Psoas muscle (tissue), 8 donors: ENCODE data around the gene UGT1A10. TPM values are rescaled to one million over a fixed set of nuclear protein-coding genes. Genes with fewer than 3 reads are reported as not detected.

Experiments used
- ATAC-seq, 4 donors: fragments of 200-7000 bp; cut with Tn5 transposase; one replicate each; pipeline ENCODE4 v1.9.1; 2020; ENCODE audit warnings: moderate library complexity in 3 of 4, mild to moderate bottlenecking in 2 of 4
- DNase-seq, 2 donors: peaks; one replicate each; pipeline ENCODE4 v3.0.0-alpha.2; 2020
- H3K27ac ChIP-seq: fragments of 200-600 bp; one replicate; pipeline ENCODE4 v1.8.0; 2022
- H3K27me3 ChIP-seq, 3 donors: fragments of 200-600 bp in 1 of 3; one replicate each; pipeline versions ENCODE4 v1.6.1 to v1.8.0; 2013 to 2022; ENCODE audit warnings: low read length in 2 of 3, mild to moderate bottlenecking in 2 of 3, moderate library complexity in 1 of 3; ENCODE audit not compliant: insufficient read depth in 3 of 3
- H3K36me3 ChIP-seq, 2 donors: fragments of 200-600 bp in 1 of 2; one replicate each; pipeline versions ENCODE4 v1.6.1 to v1.8.0; 2013 to 2022; ENCODE audit warnings: low read depth in 1 of 2, mild to moderate bottlenecking in 1 of 2, moderate library complexity in 1 of 2; ENCODE audit not compliant: insufficient read depth in 1 of 2
- H3K4me1 ChIP-seq: fragments of 200-600 bp; one replicate; pipeline ENCODE4 v1.8.0; 2022
- H3K4me3 ChIP-seq: fragments of 200-600 bp; one replicate; pipeline ENCODE4 v1.8.0; 2022; ENCODE audit warnings: mild to moderate bottlenecking
- H3K9me3 ChIP-seq: fragments of 200-600 bp; one replicate; pipeline ENCODE4 v1.8.0; 2022
- CTCF ChIP-seq: fragments of 200-600 bp; IDR thresholded peaks from one replicate; pipeline ENCODE4 v1.8.0; 2022; ENCODE audit warnings: antibody characterized with exemption
- WGBS, 3 donors: extraction: QIAGEN DNeasy Blood & Tissue Kit; methylation state at CpG; one replicate each; pipeline versions ENCODE4 v1.1.6 to v1.1.7; 2013; 5-methylcytosine and 5-hydroxymethylcytosine counted together
- intact Hi-C, 2 donors: fragments of 100-400 bp; cut with DNase I; formaldehyde crosslinking; loops; one replicate each; pipeline versions ENCODE4 v1.11.0 to v1.14.2; 2022
- polyA plus RNA-seq, 3 donors: library from polyadenylated mRNA; stranded (reverse); fragments of 200-250 nt; gene quantifications; one replicate each; pipeline ENCODE4 v1.2.3, GENCODE V29; 2013
- total RNA-seq, 4 donors: library from RNA; stranded (reverse); fragmentation: NEBNext Ultra II Directional in 2 of 4; extraction: Animal tissue kit (Norgen Biotek cat#: 25700) in 2 of 4; gene quantifications; one replicate each; pipeline versions ENCODE4 v1.2.1 to v1.2.4, GENCODE V29; 2021 to 2023
- donor health status: healthy with polysubstance abuse.
- donor health status: DM: no; HTN: no; CAD: no; lungs with moderate emphysema.
- donor health status: Bipolar disorder and iron deficiency.
- donor health status: healthy.
- donor health status: DM: yes; HTN: yes; CAD: no.
- donor health status: DM: no; HTN: no; CAD: no.
- donor health status: DM: no; HTN: no; CAD: no.
- donor health status: DM: yes; HTN: yes; CAD: no.

Gene UGT1A10
- total and polyA plus RNA-seq, 7 donors = 0.03 TPM; not detected in 6

- Histone ChIP-seq H3K27me3 (peaks cover 0 to 3% (median 2%) of the 10 kb centered on the region in 3 donors), H3K36me3 (no peaks in the 10 kb centered on the region), H3K27ac (no peak overlapping the region), H3K9me3 (no peaks in the 10 kb centered on the region), H3K4me1 (no peaks in the 10 kb centered on the region), H3K4me3 (no peak overlapping the region)
- TF ChIP-seq CTCF = no peak
- no peak for ATAC-seq
- DNase-seq = no peak
- intact Hi-C loops = no loop called here
- WGBS, 3 donors = 85 to 94% (median 89%) methylated on average over 5 of the region's 5 CpGs
Observed at GRCh38 chr2:233773854-233774253, 137.6 kb downstream of the UGT1A10 start.

- intact Hi-C loops = no loop called here
- Histone ChIP-seq H3K27me3 (peaks cover 0 to 2% (median 0%) of the 10 kb centered on the region in 3 donors), H3K4me1 (no peaks in the 10 kb centered on the region), H3K27ac (no peak overlapping the region), H3K9me3 (no peaks in the 10 kb centered on the region), H3K36me3 (no peaks in the 10 kb centered on the region), H3K4me3 (no peak overlapping the region)
- 87 to 93% (median 92%) methylated on average over 6 of the region's 6 CpGs for WGBS, 3 donors
- DNase-seq (no peak), ATAC-seq (no peak)
- no peak for TF ChIP-seq CTCF
Observed at GRCh38 chr2:233775414-233775813, 139.2 kb downstream of the UGT1A10 start.

GRCh38 chr2:233778030-233778429, 141.8 kb downstream of the UGT1A10 start, which contains the start of gene MROH2A:
TSS of gene MROH2A (plus strand) at chr2:233778330. CDS start at chr2:233779359, 1,029 bp downstream.
- no peak for DNase-seq
- no peaks in the 10 kb centered on the region for H3K36me3 ChIP-seq
- no peak within 1 kb of the TSS for H3K4me3 ChIP-seq
- H3K4me1 ChIP-seq = no peaks in the 10 kb centered on the region
- intact Hi-C loops = no loop called here
- TF ChIP-seq CTCF = no peak
- peaks cover 0 to 2% (median 0%) of the 10 kb centered on the region in 3 donors for H3K27me3 ChIP-seq
- 86 to 90% (median 87%) methylated on average over 2 of the region's 2 CpGs for WGBS, 3 donors
- no peaks in the 10 kb centered on the region for H3K9me3 ChIP-seq
- H3K27ac ChIP-seq = no peak within 1 kb of the TSS
- no peak for ATAC-seq

- no peak for DNase-seq
- Histone ChIP-seq H3K36me3 (no peaks in the 10 kb centered on the region), H3K27me3 (peaks cover 0 to 2% (median 0%) of the 10 kb centered on the region in 3 donors), H3K9me3 (no peaks in the 10 kb centered on the region), H3K27ac (no peak overlapping the region), H3K4me1 (no peaks in the 10 kb centered on the region), H3K4me3 (no peak overlapping the region)
- TF ChIP-seq CTCF = no peak
- WGBS, 3 donors = 82 to 85% (median 84%) methylated on average over 4 of the region's 4 CpGs
- ATAC-seq = no peak
- intact Hi-C loops = no loop called here
Observed at GRCh38 chr2:233779722-233780121, 143.5 kb downstream of the UGT1A10 start.

- Histone ChIP-seq H3K27me3 (no peaks in the 10 kb centered on the region), H3K4me1 (no peaks in the 10 kb centered on the region), H3K27ac (no peak overlapping the region), H3K36me3 (no peaks in the 10 kb centered on the region), H3K4me3 (no peak overlapping the region), H3K9me3 (no peaks in the 10 kb centered on the region)
- WGBS, 3 donors = 86 to 91% (median 88%) methylated on average over 4 of the region's 4 CpGs
- ATAC-seq (no peak), DNase-seq (no peak)
- intact Hi-C loops = no loop called here
- TF ChIP-seq CTCF = no peak
Observed at GRCh38 chr2:233780771-233781170, 144.5 kb downstream of the UGT1A10 start.
